ENCODE measurements around the gene COL23A1. TPM values are rescaled to one million over a fixed set of nuclear protein-coding genes. Genes with fewer than 3 reads are reported as not detected.
A peak's percentile ranks its signal among the peaks of the same experiment; 100 is the strongest.

Gene COL23A1
- total RNA-seq, 4 donors from 2014 or later = 2.5 to 3.4 (median 3.0) TPM

GRCh38 chr5:178627259-178627598 is 37.0 kb upstream of the COL23A1 start:
- DNase-seq (ENCODE audit: low spot score in 2 of 2) = no peak
- WGBS, 2 donors = 4 to 5% methylated on average over 11 to 20 of the region's 20 CpGs
- no peak for TF ChIP-seq POLR2A (IDR thresholded peaks at IDR 0.05)
- TF ChIP-seq CTCF (IDR thresholded peaks at IDR 0.05) = no peak
- no peak overlapping the region for H3K4me3 ChIP-seq (ENCODE audit: low read depth, poor library complexity, severe bottlenecking)
- intact Hi-C loops (cut with DNase I; ENCODE audit: low total_unique reads) = no loop called here

GRCh38 chr5:178626484-178627258 is 36.5 kb upstream of the COL23A1 start, which contains the start of gene CLK4:
TSS of gene CLK4 (minus strand) at chr5:178627050. CDS start at chr5:178623416, 3,634 bp downstream.
- peak within 1 kb of the TSS; percentile 99 for H3K4me3 ChIP-seq (ENCODE audit: low read depth, poor library complexity, severe bottlenecking)
- 0 to 1% methylated on average over 50 to 52 of the region's 79 CpGs for WGBS, 2 donors
- no peak for TF ChIP-seq CTCF (IDR thresholded peaks at IDR 0.05)
- peak in 1 of 2 donors; percentile 51 for TF ChIP-seq POLR2A (IDR thresholded peaks at IDR 0.05)
- intact Hi-C loops (cut with DNase I; ENCODE audit: low total_unique reads) = no loop called here
- DNase-seq (ENCODE audit: low spot score in 2 of 2) = peak; percentile 93 to 99

GRCh38 chr5:178625679-178626483 is 35.7 kb upstream of the COL23A1 start:
- 0% methylated on average over 22 to 23 of the region's 23 CpGs for WGBS, 2 donors
- TF ChIP-seq CTCF (IDR thresholded peaks at IDR 0.05) (no peak), POLR2A (IDR thresholded peaks at IDR 0.05) (no peak)
- peak in 1 of 2 donors; percentile 29 for DNase-seq (ENCODE audit: low spot score in 2 of 2)
- intact Hi-C loops (cut with DNase I; ENCODE audit: low total_unique reads) = no loop called here
- peak overlapping the region; percentile 99 for H3K4me3 ChIP-seq (ENCODE audit: low read depth, poor library complexity, severe bottlenecking)

GRCh38 chr5:178624631-178625546 is 34.7 kb upstream of the COL23A1 start:
- no peak for TF ChIP-seq POLR2A (IDR thresholded peaks at IDR 0.05)
- no peak for TF ChIP-seq CTCF (IDR thresholded peaks at IDR 0.05)
- 7 to 12% methylated on average over 15 of the region's 15 CpGs for WGBS, 2 donors
- H3K4me3 ChIP-seq (ENCODE audit: low read depth, poor library complexity, severe bottlenecking) = no peak overlapping the region
- DNase-seq (ENCODE audit: low spot score in 2 of 2) = no peak
- intact Hi-C loops (cut with DNase I; ENCODE audit: low total_unique reads) = no loop called here

GRCh38 chr5:178622679-178623247 is 32.6 kb upstream of the COL23A1 start:
- intact Hi-C loops (cut with DNase I; ENCODE audit: low total_unique reads) = no loop called here
- 61 to 74% methylated on average over 4 of the region's 4 CpGs for WGBS, 2 donors
- no peak for DNase-seq (ENCODE audit: low spot score in 2 of 2)
- TF ChIP-seq POLR2A (IDR thresholded peaks at IDR 0.05) = no peak
- no peak for TF ChIP-seq CTCF (IDR thresholded peaks at IDR 0.05)
- no peak overlapping the region for H3K4me3 ChIP-seq (ENCODE audit: low read depth, poor library complexity, severe bottlenecking)

Data from lower leg skin (tissue), 4 donors.